GM23338 (cell line): Measurements from ENCODE around the gene NRSN2.

Source experiments
- CREB1 ChIP-seq: fragments of 250-450 bp; sonication (Bioruptor Pico); IDR thresholded peaks from 2 replicates; pipeline ENCODE4 v1.5.0; 2020; ENCODE audit warnings: low read depth, mild to moderate bottlenecking, moderate library complexity
- CTCF ChIP-seq, 2 experiments: fragments of 200-600 bp in 1 of 2; sonication (generic) in 1 of 2; conservative IDR thresholded peaks; 2 replicates each; pipeline versions ENCODE4 v1.5.1 to v1.6.1; 2016 to 2017; ENCODE audit warnings: antibody characterized with exemption in 2 of 2, low read depth in 2 of 2, mild to moderate bottlenecking in 2 of 2, moderate library complexity in 1 of 2
- ETS1 ChIP-seq: IDR thresholded peaks from 2 replicates; pipeline ENCODE4 v1.6.1; 2016; ENCODE audit warnings: antibody characterized with exemption
- EZH2 ChIP-seq: fragments of 200-600 bp; sonication (generic); IDR thresholded peaks from one replicate; pipeline ENCODE4 v1.8.0; 2017; ENCODE audit warnings: antibody characterized with exemption, mild to moderate bottlenecking, low read depth; ENCODE audit not compliant: unreplicated experiment
- EZH2phosphoT487 ChIP-seq: fragments of 200-600 bp; sonication (generic); IDR thresholded peaks from one replicate; pipeline ENCODE4 v1.8.1; 2018; ENCODE audit warnings: antibody characterized with exemption; ENCODE audit not compliant: unreplicated experiment
- JUNB ChIP-seq: IDR thresholded peaks from one replicate; pipeline ENCODE4 v1.6.1; 2016; ENCODE audit warnings: antibody characterized with exemption; ENCODE audit not compliant: unreplicated experiment
- POLR2AphosphoS5 ChIP-seq: IDR thresholded peaks from 2 replicates; pipeline ENCODE4 v1.6.1; 2016; ENCODE audit warnings: antibody characterized with exemption, low read depth
- REST ChIP-seq: IDR thresholded peaks from one replicate; pipeline ENCODE4 v1.6.1; 2018; ENCODE audit warnings: antibody characterized with exemption; ENCODE audit not compliant: unreplicated experiment
- ZNF331 ChIP-seq: fragments of 250-450 bp; sonication (Bioruptor Pico); IDR thresholded peaks from 2 replicates; pipeline ENCODE4 v1.5.0; 2020; ENCODE audit warnings: low read depth, mild to moderate bottlenecking, moderate library complexity
- ZNF462 ChIP-seq: fragments of 250-450 bp; sonication (Bioruptor Pico); IDR thresholded peaks from 2 replicates; pipeline ENCODE4 v1.5.0; 2020; ENCODE audit warnings: mild to moderate bottlenecking, moderate library complexity

GRCh38 chr20:389220-389619 lies 42.3 kb downstream of the NRSN2 start:
- TF ChIP-seq CTCF (conservative IDR thresholded peaks at IDR 0.05; ENCODE audit: low read depth in 2 of 2) (no peak), REST (no peak), JUNB (no peak), POLR2AphosphoS5 (no peak), ZNF462 (CRISPR knock-in tag) (no peak), EZH2 (no peak), EZH2phosphoT487 (no peak), ETS1 (no peak), ZNF331 (CRISPR knock-in tag) (no peak), CREB1 (no peak)
